Ureter (tissue), 1 donor: ENCODE data around the gene FNDC3B. TPM values are rescaled to one million over a fixed set of nuclear protein-coding genes. Genes with fewer than 3 reads are reported as not detected.
"Not testable (repeated sequence)": the region's sequence is repeated elsewhere in the genome, so short reads cannot be mapped to it uniquely, and the experiment has no call there.

Source experiments
- DNase-seq: peaks from one replicate; pipeline ENCODE4 v3.0.0-alpha.2; 2020; ENCODE audit warnings: low spot score
- total RNA-seq: library from RNA; stranded (reverse); gene quantifications from one replicate; pipeline ENCODE4 v1.2.4, GENCODE V29; 2023
- donor health status: DM: yes; HTN: yes; CAD: no.

Gene FNDC3B
- total RNA-seq, 1 donor from 2014 or later = 191 TPM

DNA sequence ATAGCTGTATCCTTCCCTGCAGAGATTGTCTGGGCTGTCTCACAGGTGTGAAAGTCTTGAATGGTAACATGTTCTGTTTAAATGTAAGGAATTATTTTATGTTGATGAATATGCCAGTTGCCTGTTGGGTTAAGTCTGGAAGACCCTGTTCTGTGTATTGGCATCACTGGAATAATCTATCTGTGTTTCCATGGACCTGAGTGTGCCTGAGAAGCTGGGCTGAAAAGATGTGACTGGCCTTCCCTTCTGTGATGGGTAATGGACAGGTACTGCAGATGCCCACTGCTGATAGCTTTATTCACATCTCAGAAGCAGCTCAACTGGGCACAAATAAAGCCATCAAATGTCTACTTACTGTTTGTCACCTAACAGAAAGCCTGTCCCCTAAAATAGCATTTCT lies 196.3 kb downstream of the FNDC3B start:
- no peak for DNase-seq

DNA sequence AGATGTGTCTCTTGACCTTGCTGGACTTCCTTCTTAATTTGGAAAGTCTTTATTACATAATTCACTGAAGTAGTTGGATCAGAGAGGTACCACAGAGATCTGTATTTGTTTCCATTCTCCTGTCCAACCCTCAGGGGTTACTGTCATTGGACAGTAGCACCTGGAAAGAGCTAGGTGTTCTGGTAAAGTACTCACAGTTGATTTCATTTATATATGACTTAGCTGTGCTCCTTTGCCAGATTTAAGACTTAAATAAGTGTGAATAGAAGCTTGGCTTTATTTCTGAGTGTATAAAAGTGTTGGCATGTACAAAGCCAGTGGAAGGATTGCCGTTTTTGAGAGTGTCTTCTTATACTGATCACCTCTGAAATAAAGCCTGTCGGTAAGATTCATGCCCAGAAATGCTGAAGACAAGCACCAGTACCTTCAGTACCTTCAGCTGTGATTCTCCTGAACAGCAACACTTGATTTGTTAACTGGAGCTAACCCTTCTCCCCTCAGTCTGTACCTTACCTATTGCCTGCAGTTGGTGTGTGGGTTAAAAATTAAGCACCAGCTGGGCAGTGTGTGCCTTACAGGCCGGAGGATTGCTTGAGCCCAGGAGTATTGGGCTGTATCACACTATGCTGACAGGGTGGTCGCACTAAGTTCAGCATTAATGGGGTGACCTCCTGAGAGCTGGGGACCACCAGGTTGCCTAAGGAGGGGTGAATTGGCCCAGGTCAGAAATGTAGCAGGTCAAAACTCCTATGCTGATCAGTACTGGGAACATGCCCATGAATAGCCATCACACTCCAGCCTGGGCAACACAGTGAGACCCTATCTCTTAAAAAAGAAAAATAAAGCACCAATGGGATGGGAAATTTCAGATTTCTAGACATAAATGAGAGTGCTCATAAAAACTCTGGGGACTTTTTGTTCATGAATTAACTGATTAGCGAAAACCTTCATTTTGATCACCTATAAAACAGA lies 197.7 kb downstream of the FNDC3B start:
- DNase-seq = no peak

DNA sequence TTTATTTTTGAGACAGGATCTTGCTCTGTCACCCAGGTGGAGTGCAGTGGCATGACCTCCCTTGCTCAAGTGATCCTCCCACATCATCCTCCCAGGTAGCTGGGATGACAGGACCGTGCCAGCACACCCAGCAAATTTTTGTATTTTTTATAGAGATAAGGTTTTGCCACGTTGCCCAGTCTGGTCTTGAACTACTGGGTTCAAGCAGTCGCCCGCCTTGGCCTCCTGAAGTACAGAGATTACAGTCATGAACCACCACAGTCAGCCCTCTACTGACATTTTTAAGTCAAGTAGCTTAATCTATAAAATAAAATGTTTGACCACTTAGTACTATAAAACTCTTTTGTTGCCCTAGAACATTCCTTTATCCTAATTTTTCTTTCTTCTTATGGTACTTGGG lies 198.8 kb downstream of the FNDC3B start:
- DNase-seq = no peak

DNA sequence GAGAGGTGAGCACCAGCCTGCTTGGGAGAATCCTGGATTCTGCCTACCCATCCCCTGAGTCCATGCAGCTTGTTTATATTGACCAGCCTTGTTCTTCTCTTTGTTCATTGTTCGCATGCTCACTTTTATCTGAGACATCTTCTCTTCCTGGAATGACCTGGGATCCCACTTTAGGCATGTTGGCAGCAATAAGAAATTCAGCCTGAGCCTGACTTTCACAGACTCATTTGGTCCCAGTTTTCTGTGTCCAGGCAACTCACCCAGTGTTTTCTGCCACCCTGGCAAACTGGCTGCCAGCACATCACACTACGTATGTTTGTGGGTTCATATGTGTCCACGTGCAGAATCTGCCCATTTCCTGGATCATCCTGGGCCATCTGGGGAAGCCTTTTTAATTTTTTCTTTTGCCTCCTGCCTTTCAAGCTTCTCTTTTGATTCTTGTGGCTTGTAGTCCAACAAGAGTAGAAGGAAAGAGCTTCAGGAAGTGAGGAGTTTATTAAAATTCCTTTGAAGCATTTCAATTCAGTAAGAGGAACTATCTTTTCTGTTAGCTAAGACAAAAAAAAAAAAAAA lies 199.9 kb downstream of the FNDC3B start:
- no peak for DNase-seq

DNA sequence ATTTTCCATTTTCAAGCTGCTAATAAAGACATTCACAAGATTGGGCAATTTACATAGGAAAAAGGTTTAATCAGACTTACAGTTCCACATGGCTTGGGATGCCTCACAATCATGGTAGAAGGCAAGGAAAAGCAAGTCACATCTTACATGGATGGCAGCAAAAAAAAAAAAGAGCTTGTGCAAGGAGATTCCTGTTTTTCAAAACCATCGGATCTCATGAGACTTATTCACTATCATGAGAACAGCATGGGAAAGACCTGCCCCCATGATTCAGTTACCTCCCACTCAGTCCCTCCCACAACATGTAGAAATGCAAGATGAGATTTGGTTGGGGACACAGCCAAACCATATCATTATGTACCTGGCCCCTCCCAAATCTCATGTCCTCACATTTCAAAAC lies 202.0 kb downstream of the FNDC3B start:
- no peak for DNase-seq

DNA sequence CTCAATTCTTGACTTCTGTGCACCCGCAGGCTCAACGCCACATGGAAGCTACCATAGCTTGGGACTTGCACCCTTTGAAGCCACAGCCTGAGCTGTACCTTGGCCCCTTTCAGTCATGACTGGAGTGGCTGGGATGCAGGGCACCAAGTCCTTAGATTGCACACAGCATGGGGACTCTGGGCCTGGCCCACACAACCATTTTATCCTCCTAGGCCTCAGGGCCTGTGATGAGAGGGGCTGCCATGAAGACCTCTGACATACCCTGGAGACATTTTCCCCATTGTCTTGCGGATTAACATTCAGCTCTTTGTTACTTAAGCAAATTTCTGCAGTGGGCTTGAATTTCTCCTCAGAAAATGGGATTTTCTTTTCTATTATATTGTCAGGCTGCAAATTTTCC lies 203.1 kb downstream of the FNDC3B start:
- DNase-seq = not testable (repeated sequence)

DNA sequence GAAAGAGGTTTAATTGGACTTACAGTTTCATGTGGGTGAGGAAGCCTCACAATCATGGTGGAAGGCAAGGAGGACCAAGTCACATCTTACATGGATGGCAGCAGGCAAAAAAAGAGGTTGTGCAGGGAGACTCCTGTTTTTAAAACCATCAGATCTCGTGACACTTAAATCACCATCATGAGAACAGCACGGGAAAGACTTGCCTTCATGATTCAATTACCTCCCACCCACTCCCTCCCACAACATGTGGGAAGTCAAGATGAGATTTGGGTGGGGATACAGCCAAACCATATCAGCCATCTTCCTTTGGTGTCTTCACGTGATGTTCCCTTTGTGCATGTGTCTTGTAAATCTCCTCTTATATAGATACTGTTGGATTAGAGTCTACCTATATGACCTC lies 204.0 kb downstream of the FNDC3B start:
- DNase-seq = not testable (repeated sequence)

DNA sequence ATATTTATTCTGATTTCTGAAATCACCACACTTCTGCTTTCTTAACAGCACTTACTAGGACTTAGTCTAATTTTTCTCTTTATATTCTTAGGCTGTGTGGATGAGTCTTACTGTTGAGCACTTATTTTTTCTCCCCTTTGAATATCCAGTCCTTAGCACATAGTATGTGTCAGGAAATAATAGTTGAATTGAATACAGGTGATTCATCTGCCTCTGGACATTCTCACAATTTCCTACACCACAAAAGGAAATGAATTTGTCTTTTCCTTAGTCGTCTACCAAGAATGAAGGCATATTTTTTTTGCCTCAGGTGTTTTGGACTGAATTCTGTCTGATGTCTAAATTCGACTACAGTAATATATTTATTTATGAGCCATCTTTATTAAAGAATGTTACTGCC lies 204.6 kb downstream of the FNDC3B start:
- DNase-seq = no peak

DNA sequence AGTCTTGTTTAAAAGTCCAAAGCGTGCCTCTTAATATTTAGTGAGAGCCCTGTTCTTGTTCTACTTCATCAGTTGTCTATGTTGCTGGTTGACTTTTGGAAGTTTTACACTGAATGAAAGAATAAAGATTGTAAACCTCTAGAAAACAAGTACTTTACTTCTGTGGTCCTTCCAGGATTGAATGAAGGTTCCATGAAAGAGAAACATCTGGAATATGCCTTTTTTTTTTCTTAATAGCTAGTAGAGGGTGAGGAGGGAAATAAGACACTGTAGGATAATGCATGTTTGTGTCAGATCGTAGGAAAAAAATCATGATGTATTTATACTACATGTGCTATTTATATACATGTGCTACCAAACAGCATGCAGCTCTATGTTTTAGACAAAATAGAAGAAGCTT lies 205.9 kb downstream of the FNDC3B start:
- no peak for DNase-seq

DNA sequence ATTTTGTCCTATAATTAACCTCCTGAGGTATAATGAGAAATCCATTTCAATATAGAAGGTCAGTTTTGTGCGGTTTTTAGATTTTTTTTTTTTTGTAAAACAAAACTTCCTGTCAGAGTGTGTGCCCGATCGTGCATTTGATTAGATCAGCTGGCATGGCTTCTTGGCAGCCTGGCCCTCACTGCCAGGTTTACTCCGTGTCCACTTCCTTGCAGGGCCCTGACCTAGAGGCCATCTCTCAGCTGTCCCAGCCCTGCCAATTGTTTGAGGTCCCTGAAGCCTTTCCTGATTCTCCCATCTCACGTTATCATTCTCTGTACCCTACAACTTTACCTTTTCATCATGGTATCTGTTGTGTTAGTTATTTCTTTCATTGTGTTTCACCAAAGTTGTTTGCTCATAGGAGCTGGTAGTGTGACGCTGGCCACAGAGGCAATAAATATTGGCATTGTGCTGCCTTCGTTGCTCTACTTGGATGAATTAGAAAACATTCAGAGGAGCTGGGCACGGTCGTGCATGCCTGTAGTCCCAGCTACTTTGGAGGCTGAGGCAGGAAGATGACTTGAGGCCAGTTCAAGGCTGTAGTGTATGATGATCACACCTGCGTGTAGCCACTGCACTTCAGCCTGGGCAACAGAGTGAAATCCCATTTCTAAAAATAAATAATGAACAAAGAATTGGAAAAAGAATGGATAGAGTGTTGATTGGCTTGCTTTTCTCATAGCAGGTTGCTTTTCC lies 206.9 kb downstream of the FNDC3B start:
- DNase-seq = no peak

DNA sequence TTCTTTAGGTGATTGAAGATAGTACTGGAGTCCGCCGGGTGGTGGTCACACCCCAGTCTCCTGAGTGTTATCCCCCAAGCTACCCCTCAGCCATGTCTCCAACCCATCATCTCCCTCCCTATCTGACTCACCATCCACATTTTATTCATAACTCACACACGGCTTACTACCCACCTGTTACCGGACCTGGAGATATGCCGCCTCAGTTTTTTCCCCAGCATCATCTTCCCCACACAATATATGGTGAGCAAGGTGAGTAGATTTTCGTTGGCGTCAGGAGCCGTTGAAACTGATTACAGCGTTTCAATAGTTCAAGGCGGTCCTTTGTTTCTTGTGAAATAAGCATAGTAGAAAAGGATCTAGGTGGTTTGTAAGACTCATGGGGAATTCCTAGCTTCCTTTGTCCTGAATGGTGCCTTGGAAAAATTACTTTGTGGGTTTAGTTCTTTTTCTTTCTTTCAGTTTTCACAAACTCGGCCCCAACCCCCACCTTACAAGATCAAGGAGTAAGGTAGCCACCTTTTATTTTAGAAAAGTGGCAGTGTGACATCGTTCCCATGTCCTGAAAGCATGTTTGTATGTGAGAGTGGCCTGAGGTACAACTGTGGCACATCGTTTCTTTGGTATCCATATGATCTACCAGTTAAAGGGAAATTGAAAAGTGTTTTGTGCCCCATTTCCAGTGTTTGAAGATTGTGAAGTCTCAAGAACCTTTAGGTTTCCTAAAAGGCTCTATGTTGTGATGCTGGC lies 208.3 kb downstream of the FNDC3B start:
- DNase-seq = no peak

DNA sequence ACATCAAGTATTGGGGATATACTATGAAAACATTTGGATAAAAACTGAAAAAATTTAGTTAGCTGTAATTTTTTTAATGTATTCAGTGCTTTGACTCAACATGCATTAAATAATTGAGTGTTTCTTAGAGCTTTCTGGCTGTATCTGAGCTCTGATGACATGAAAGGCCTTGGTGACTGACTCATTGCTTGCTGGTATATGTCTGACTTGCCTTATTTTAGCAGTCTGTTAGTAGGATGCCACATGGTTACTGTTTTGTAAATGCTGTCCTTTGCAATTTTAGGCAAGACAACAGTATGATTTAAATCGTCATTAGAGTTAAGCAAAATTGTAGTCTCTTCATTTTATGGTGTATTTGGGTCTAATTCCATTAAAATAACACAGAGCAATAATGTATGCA lies 209.7 kb downstream of the FNDC3B start:
- DNase-seq = no peak

DNA sequence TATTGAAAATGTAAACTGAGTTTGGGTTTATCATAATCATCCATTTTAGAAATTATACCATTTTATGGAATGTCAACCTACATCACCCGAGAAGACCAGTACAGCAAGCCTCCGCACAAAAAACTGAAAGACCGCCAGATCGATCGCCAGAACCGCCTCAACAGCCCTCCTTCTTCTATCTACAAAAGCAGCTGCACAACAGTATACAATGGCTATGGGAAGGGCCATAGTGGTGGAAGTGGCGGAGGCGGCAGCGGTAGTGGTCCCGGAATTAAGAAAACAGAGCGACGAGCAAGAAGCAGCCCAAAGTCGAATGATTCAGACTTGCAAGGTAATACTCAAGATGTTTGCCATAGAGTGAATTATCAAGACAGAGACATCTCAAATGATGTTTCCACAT lies 211.8 kb downstream of the FNDC3B start:
- no peak for DNase-seq

DNA sequence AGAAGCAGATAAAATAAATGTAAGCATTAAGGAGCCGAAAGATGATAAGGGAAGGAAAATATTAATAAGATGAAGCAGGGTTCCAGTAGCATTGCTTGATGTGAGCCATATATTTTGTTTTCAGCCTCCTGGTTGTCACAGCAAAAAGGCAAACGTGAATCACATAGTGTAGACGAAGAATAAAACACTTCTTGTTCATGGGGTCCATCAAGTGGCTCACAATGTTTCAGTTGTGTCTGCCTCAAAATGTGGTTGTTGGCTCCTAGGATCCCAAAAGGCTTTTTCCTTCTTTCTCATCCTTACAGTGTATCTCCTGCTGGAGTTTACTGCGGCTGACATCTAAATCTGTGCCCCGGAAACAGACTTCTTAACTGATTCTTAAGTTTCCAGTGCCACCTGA lies 213.8 kb downstream of the FNDC3B start:
- no peak for DNase-seq

DNA sequence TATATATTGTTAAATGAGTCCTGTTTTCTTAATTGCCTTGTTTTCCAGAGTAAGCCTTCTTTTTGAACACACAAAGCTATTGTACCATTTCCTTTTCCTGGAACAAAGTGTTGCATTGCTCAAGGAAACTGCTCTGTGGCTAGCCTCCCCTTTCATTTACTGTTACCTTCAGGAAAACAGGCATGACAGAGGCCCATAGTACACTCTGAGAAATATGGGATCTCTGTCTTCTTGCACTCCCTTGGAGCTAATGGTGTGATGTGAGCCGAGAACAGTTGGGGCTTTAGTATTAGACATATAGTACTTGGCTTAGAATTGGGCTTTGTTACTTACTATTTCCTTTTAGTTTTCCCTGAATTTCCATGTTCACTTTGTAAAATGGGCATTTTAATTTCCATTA lies 215.2 kb downstream of the FNDC3B start:
- DNase-seq = no peak

DNA sequence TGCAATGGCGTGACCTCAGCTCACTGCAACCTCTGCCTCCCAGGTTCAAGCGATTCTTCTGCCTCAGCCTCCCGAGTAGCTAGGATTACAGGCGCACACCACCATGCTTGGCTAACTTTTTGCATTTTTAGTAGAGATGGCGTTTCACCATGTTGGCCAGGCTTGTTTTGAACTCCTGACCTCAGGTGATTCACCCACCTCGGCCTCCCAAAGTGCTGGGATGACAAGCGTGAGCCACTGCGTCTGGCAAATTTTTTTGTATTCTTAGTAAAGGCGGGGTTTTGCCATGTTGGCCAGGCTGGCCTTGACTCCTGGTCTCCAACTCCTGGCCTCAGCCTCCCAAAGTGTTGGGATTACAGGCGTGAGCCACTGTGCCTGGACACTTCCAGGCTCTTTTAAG lies 215.9 kb downstream of the FNDC3B start:
- DNase-seq = not testable (repeated sequence)

DNA sequence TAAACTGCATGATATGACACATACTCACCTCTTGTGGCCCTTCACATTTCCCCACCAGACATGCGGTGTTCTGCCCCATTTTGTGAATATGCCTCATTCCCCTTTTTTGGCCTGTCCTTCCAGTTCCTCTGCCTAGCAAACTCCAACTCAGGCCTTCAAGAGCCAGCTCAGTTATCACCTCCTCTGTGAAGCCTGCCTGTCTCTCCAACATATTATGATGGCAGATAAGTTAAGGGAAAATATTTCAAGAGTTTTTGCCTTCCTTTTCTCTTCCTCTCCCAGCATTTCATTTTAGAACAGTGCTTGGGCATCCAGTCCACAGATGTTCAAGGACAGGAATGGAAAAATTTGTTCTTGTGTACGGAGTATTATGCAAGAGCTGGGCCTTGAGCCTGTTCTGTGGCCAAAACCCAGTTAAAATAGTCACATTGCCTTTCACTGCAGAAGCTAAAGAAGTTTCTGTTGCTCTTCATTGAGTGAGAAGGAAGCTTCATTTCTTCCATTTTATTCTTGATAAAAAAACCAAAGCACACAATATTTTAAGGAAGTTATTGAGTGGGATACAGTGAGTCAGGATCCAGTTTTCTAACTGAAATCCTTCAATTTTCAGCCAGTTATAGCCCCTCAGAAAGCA lies 216.8 kb downstream of the FNDC3B start:
- DNase-seq = no peak

DNA sequence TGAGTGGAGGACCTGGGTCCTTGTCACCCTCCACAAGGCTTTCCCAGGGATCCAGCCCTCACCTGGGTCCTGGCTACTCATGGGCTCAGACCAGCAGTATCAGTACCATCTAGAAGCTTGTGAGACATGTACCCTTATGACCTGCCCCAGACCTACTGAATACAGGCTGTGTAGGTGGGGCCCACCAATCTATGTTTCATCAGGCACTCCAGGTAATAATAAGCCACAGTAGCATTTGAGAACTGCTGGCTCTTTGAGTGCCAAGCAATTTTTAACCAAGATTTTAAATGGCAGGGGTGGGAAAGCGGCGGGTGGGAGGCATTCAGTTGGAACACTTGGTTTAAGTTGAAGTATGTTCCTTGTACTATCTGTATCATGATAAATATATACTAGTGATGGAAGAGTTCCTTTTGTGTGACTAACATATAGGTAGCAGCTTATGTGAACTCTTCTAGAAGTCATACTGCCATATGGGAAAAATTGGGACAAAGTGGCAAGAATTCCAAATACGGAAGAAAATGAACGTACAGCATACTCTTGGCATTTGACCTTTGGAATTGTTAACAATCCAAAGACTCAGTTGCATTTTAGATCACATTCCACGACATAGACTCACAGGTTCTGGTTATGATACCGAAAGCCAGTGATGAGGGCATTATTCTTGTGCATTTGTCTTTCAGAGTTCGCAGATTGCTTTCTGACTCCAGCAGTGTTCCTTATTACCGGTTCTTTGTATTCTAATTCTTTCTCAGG lies 218.4 kb downstream of the FNDC3B start:
- no peak for DNase-seq

DNA sequence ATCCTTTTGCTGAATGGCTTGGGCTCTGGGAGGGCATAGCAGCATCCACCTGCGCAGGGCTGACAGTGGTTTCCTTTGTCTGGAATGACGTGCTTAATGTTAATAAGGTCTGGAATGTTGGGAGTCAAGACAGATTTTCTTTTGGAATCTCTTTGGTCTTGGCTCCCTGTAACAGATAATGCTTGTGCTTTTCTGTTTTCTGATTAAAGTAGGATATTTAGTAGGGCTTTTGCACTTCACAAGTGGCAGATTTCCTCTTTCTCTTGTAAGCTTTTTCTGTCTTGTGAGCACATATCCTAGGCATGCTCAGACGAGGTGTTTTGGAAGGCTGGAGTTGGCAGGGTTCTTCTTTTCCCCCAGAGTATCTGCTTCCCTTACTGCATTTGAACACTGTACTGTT lies 219.2 kb downstream of the FNDC3B start:
- DNase-seq = no peak

DNA sequence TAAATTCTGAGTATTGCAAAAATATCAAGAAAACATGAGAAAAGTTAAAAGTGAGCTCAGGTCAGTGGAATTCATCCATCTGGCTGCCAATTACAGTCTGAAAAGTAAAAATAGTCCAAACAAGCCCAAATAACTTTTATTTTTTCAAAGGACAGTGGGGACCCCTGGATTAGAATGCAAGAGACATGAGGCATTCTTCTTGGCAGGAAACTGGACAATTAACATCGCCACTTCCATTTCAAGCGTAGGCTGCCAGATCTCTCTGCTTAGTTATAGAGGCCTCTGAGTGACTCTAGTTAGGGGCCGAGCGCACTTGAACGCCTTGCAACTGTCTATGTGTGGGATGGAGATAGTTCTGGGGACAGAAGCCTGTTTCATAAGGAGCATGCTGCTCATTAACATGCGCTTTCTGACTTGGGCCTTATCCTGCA lies 219.7 kb downstream of the FNDC3B start:
- no peak for DNase-seq
